Tibial nerve (tissue), 4 donors: ENCODE data around the gene SH3TC1. TPM values are rescaled to one million over a fixed set of nuclear protein-coding genes. Genes with fewer than 3 reads are reported as not detected.
A peak's percentile ranks its signal among the peaks of the same experiment; 100 is the strongest.

Experiments used
- DNase-seq, 2 donors: peaks; one replicate each; pipeline ENCODE4 v3.0.0-alpha.2; 2019; ENCODE audit warnings: low spot score in 2 of 2
- H3K27ac ChIP-seq, 4 donors: fragments of 200-600 bp; sonication (generic) in 3 of 4; one replicate each; pipeline ENCODE4 v1.5.1; 2017 to 2019; ENCODE audit warnings: mild to moderate bottlenecking in 1 of 4
- H3K27me3 ChIP-seq, 2 donors: fragments of 200-600 bp; sonication (generic) in 1 of 2; one replicate each; pipeline versions ENCODE4 v1.5.1 to v1.6.0; 2017 to 2019
- H3K36me3 ChIP-seq, 3 donors: fragments of 200-600 bp; sonication (generic); one replicate each; pipeline ENCODE4 v1.5.1; 2018 to 2019
- H3K4me1 ChIP-seq, 4 donors: fragments of 200-600 bp; sonication (generic) in 3 of 4; one replicate each; pipeline ENCODE4 v1.5.1; 2017 to 2019
- H3K4me3 ChIP-seq, 4 donors: fragments of 200-600 bp; sonication (generic) in 3 of 4; one replicate each; pipeline ENCODE4 v1.5.1; 2017 to 2019; ENCODE audit warnings: mild to moderate bottlenecking in 1 of 4, moderate library complexity in 1 of 4
- H3K9me3 ChIP-seq, 4 donors: fragments of 200-600 bp; sonication (generic) in 3 of 4; one replicate each; pipeline ENCODE4 v1.5.1; 2017 to 2019
- CTCF ChIP-seq, 5 experiments: fragments of 200-600 bp in 3 of 5; fragments of 450-650 bp in 2 of 5; sonication (generic) in 3 of 5; IDR thresholded peaks; one replicate each; pipeline ENCODE4 v1.5.1; 2016 to 2019; ENCODE audit warnings: antibody characterized with exemption in 5 of 5, mild to moderate bottlenecking in 3 of 5, moderate library complexity in 2 of 5
- EP300 ChIP-seq, 2 donors: sonication (generic); formaldehyde crosslinking; IDR thresholded peaks; one replicate each; pipeline ENCODE4 v1.6.1; 2017; ENCODE audit warnings: antibody characterized with exemption in 2 of 2, mild to moderate bottlenecking in 1 of 2
- POLR2A ChIP-seq, 2 donors: fragments of 450-650 bp; IDR thresholded peaks; one replicate each; pipeline ENCODE4 v1.6.1; 2017; ENCODE audit warnings: antibody characterized with exemption in 2 of 2, mild to moderate bottlenecking in 2 of 2, moderate library complexity in 2 of 2
- WGBS, 2 donors: methylation state at CpG; one replicate each; pipeline ENCODE4 v1.1.5; 2018; 5-methylcytosine and 5-hydroxymethylcytosine counted together
- total RNA-seq, 4 donors: library from RNA; depleted of rRNA; stranded (reverse); fragments of >200 nt; gene quantifications; one replicate each; pipeline ENCODE4 v1.1.0, GENCODE V29; 2016

The SH3TC1 gene
- total RNA-seq, 4 donors from 2014 or later, result 31.6 to 176 (median 69.7) TPM

- DNase-seq, result no peak
- Histone ChIP-seq H3K36me3 (no peaks in the 10 kb centered on the region), H3K9me3 (no peaks in the 10 kb centered on the region), H3K4me1 (peaks cover 0 to 68% (median 16%) of the 10 kb centered on the region in 4 donors), H3K27me3 (no peaks in the 10 kb centered on the region), H3K27ac (peak overlapping the region in 2 of 4 donors; percentile 63 to 84), H3K4me3 (no peak overlapping the region)
- TF ChIP-seq CTCF (IDR thresholded peaks at IDR 0.05) (no peak), EP300 (IDR thresholded peaks at IDR 0.05) (no peak), POLR2A (IDR thresholded peaks at IDR 0.05) (no peak)
- 59 to 76% methylated on average over 16 to 19 of the region's 29 CpGs for WGBS, 2 donors
Measured at GRCh38 chr4:8188743-8189550, 10.1 kb upstream of the SH3TC1 start.

- no peak for TF ChIP-seq CTCF (IDR thresholded peaks at IDR 0.05)
- TF ChIP-seq POLR2A (IDR thresholded peaks at IDR 0.05), result no peak
- no peak for TF ChIP-seq EP300 (IDR thresholded peaks at IDR 0.05)
- Histone ChIP-seq H3K4me1 (peaks cover 0 to 59% (median 14%) of the 10 kb centered on the region in 4 donors), H3K4me3 (no peak overlapping the region), H3K27me3 (no peaks in the 10 kb centered on the region), H3K27ac (peak overlapping the region in 3 of 4 donors; percentile 2 to 85 (median 84)), H3K36me3 (no peaks in the 10 kb centered on the region), H3K9me3 (no peaks in the 10 kb centered on the region)
- DNase-seq, result no peak
- 87% methylated on average over 24 to 26 of the region's 26 CpGs for WGBS, 2 donors
Measured at GRCh38 chr4:8189551-8190466, 9.3 kb upstream of the SH3TC1 start.

GRCh38 chr4:8191136-8191747 is 7.8 kb upstream of the SH3TC1 start:
- H3K4me3 ChIP-seq, result no peak overlapping the region
- DNase-seq, result peak; percentile 54 to 62
- peaks cover 0 to 45% (median 8%) of the 10 kb centered on the region in 4 donors for H3K4me1 ChIP-seq
- no peak for TF ChIP-seq CTCF (IDR thresholded peaks at IDR 0.05)
- peak in 1 of 2 donors; percentile 21 for TF ChIP-seq POLR2A (IDR thresholded peaks at IDR 0.05)
- peak; percentile 24 to 79 for TF ChIP-seq EP300 (IDR thresholded peaks at IDR 0.05)
- H3K27me3 ChIP-seq, result no peaks in the 10 kb centered on the region
- H3K27ac ChIP-seq, result peak overlapping the region; percentile 25 to 85 (median 68)
- no peaks in the 10 kb centered on the region for H3K36me3 ChIP-seq
- WGBS, 2 donors, result 52 to 54% methylated on average over 19 to 20 of the region's 23 CpGs
- no peaks in the 10 kb centered on the region for H3K9me3 ChIP-seq

DNA sequence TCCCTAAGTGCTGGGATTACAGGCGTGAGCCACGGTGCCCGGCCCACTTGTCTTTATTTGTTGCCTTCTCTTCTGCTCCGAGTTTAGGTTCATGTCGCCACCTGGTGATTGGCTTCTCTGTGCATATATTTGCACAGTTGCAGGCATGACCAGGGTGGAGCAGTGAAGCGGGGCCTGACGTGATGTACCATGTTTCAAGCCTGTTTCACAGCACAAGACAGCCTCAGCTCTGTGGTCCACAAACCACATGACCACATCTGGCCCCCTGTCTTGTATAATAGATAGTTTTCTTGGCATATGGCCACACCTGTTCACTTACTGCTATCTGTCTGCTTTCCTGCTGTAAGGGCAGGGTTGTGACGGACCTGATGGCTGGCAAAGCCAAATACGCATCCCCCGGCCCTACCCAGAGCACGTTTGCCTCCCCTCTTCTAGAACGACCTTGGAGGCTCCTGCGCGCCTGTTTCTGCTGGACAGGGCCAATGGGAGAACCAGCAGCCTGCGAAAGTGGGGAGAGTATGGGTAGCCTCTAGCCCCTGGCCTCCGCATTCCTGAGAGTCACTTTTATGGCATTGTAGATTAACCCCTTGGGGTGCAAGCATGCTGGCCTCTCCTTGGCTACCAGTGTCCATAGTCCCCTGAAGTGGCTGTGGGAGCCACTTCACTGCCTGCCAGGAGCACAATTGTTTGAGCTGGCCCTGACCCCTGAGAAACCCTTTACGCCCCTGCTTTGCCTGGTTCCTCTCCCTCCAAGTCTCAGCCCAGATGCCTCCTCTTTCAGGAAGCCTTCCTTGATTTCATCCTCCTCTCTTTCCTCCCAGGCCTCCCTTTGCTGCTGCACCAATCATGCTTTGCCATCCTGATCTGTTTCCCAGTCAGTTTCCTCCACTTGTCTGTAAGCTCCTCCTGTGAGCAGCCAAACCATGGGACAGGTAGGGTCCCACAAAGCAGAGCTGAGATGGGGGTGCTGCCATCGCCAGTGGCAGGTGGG is 6.0 kb upstream of the SH3TC1 start:
- H3K9me3 ChIP-seq, result no peaks in the 10 kb centered on the region
- WGBS, 2 donors, result 43 to 47% methylated on average over 18 of the region's 18 CpGs

More for the DNA sequence above, 6.0 kb upstream of the SH3TC1 start:
- Histone ChIP-seq H3K27ac (peak overlapping the region in 2 of 4 donors; percentile 84 to 85), H3K27me3 (no peaks in the 10 kb centered on the region), H3K4me1 (peaks cover 0 to 41% (median 10%) of the 10 kb centered on the region in 4 donors), H3K36me3 (no peaks in the 10 kb centered on the region), H3K4me3 (no peak overlapping the region)
- TF ChIP-seq CTCF (IDR thresholded peaks at IDR 0.05) (peak in 4 of 5 experiments; percentile 7 to 33 (median 18)), EP300 (IDR thresholded peaks at IDR 0.05) (peak in 1 of 2 donors; percentile 21), POLR2A (IDR thresholded peaks at IDR 0.05) (no peak)
- peak; percentile 51 to 74 for DNase-seq
